ENCODE measurements around the gene PRTG. TPM values are rescaled to one million over a fixed set of nuclear protein-coding genes. Genes with fewer than 3 reads are reported as not detected.

The PRTG gene
- total RNA-seq, 1 donor from 2014 or later, result 334 TPM

DNA sequence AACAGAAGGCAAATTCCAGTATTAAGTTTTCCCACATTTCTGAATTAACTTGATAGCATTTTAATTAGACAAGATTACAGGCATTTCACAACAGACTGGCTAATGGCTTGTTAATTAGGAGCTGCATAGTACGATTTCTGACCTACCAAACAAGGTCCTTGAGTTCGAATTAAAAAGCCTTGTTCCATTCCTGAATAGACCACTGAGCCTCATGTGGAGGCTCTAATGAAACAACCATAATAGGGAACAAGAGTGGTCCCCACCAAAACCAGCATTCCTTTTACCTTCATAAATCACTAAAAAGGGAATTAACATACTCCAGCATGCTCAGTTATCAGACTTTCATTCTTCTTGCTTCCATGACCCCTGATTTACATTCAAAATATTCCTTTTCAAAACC is 66.4 kb downstream of the PRTG start:
- no peak for DNase-seq (ENCODE audit: low read depth, low spot score)
- Mint-ChIP-seq H3K9me3 (no peaks in the 10 kb centered on the region), H3K27ac (ENCODE audit: unreplicated experiment) (no peak overlapping the region)

DNA sequence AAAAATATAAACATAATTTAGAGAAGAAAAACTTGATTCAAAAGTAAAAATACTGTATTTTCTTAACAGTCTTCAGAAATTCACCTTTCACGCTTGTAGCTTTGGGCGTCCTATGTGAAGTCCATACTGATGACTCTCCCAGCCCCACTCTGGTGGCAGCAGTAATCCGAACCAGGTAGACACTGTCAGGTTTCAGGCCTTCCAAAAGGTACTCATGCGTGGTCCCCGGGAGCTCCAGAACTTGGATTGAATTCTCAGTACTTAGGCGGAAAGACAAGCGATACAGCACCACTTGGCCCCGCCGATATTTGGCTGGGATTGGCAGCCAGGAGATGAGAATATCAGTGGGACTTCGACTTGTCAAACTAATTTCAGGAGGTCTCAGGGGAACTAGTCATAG is 69.7 kb downstream of the PRTG start:
- H3K9me3 Mint-ChIP-seq, result no peaks in the 10 kb centered on the region
- no peak overlapping the region for H3K4me3 Mint-ChIP-seq
- peaks cover 21% of the 10 kb centered on the region for H3K36me3 Mint-ChIP-seq (ENCODE audit: low read depth)
- TF ChIP-seq, protein P1, sequence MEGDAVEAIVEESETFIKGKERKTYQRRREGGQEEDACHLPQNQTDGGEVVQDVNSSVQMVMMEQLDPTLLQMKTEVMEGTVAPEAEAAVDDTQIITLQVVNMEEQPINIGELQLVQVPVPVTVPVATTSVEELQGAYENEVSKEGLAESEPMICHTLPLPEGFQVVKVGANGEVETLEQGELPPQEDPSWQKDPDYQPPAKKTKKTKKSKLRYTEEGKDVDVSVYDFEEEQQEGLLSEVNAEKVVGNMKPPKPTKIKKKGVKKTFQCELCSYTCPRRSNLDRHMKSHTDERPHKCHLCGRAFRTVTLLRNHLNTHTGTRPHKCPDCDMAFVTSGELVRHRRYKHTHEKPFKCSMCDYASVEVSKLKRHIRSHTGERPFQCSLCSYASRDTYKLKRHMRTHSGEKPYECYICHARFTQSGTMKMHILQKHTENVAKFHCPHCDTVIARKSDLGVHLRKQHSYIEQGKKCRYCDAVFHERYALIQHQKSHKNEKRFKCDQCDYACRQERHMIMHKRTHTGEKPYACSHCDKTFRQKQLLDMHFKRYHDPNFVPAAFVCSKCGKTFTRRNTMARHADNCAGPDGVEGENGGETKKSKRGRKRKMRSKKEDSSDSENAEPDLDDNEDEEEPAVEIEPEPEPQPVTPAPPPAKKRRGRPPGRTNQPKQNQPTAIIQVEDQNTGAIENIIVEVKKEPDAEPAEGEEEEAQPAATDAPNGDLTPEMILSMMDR (conservative IDR thresholded peaks at IDR 0.05), result no peak
- no peaks in the 10 kb centered on the region for H3K27me3 Mint-ChIP-seq (ENCODE audit: low read depth)
- H3K27ac Mint-ChIP-seq (ENCODE audit: unreplicated experiment), result peak overlapping the region; percentile 64
- H3K4me1 Mint-ChIP-seq, result peaks cover 76% of the 10 kb centered on the region
- DNase-seq (ENCODE audit: low read depth, low spot score), result no peak

More for the DNA sequence above, 66.4 kb downstream of the PRTG start:
- no peaks in the 10 kb centered on the region for H3K27me3 Mint-ChIP-seq (ENCODE audit: low read depth)
- peaks cover 58% of the 10 kb centered on the region for H3K4me1 Mint-ChIP-seq
- peaks cover 24% of the 10 kb centered on the region for H3K36me3 Mint-ChIP-seq (ENCODE audit: low read depth)
- TF ChIP-seq, protein P1 (conservative IDR thresholded peaks at IDR 0.05), result no peak
- peak overlapping the region; percentile 38 for H3K4me3 Mint-ChIP-seq

DNA sequence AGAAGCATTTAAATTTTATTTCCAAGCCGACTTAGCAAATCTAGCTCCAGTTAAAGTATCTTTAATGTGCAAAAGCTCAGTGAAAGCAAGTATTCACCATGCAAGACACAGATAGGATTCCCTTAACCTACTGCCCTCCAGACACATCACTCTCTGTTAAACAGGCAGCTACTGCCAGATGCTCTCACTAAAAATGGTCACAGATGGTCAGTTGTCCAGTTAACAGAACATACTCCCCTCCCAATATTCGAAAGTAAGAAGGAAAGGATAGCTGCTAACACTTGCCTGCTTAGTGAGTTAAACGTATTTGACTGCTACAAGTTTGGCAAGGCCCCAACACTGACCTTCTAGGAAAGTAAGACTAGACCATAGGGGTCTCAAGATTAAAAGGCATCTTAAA is 73.7 kb downstream of the PRTG start:
- TF ChIP-seq, protein P1 (conservative IDR thresholded peaks at IDR 0.05), result no peak
- H3K36me3 Mint-ChIP-seq (ENCODE audit: low read depth), result peaks cover 20% of the 10 kb centered on the region
- no peak overlapping the region for H3K27ac Mint-ChIP-seq (ENCODE audit: unreplicated experiment)
- DNase-seq (ENCODE audit: low read depth, low spot score), result no peak
- H3K9me3 Mint-ChIP-seq, result no peaks in the 10 kb centered on the region
- H3K27me3 Mint-ChIP-seq (ENCODE audit: low read depth), result no peaks in the 10 kb centered on the region
- peak overlapping the region; percentile 68 for H3K4me3 Mint-ChIP-seq
- H3K4me1 Mint-ChIP-seq, result peaks cover 61% of the 10 kb centered on the region

DNA sequence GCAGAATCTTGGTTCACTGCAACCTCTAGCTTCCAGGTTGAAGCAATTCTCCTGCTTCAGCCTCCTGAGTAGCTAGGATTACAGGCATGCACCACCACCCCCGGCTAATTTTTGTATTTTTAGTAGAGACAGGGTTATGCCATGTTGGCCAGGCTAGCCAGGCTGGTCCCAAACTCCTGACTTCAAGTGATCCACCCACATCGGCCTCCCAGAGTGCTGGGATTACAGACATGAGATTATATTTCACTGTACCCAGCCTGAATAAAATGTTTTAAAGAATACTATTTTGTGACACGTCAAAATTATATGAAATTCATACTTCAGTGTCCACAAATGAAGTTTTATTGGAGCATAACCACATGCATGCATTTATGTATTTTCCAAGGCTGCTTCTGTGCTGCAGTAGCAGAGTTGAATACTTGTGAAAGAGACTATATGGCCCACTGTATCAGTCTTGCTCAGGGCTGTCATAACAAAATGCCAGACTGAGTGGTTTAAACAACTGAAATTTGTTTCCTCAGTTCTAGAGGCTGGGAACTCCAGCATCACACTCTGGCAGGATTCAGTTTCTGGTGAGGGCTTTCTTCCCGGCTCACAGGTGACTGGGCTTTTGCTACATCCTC is 77.2 kb downstream of the PRTG start:
- peak overlapping the region; percentile 46 for H3K27ac Mint-ChIP-seq (ENCODE audit: unreplicated experiment)
- peak overlapping the region; percentile 20 for H3K4me3 Mint-ChIP-seq
- no peaks in the 10 kb centered on the region for H3K27me3 Mint-ChIP-seq (ENCODE audit: low read depth)
- H3K36me3 Mint-ChIP-seq (ENCODE audit: low read depth), result peaks cover 19% of the 10 kb centered on the region
- no peaks in the 10 kb centered on the region for H3K9me3 Mint-ChIP-seq
- H3K4me1 Mint-ChIP-seq, result peaks cover 71% of the 10 kb centered on the region
- TF ChIP-seq, protein P1 (conservative IDR thresholded peaks at IDR 0.05), result no peak
- no peak for DNase-seq (ENCODE audit: low read depth, low spot score)

DNA sequence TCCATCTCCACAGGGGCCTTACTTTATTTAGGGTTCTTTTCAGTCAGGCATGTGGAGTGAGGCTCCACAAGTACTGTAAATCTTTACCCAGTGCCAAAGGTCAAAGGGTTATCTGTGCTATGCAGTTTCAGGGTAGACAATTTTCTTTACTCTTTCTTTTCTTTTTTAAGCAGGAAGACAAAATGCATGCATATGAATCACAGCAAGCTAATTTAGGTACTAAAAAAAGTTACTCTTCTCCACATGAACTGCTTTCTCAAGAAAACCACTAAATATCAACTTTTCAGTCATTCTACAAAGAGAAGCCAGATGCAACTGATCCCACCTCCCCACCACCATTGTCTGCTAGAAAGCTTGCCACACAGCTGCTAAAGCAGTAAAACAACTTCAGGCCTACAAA is 81.5 kb downstream of the PRTG start:
- Mint-ChIP-seq H3K4me1 (peaks cover 67% of the 10 kb centered on the region), H3K27me3 (ENCODE audit: low read depth) (no peaks in the 10 kb centered on the region), H3K36me3 (ENCODE audit: low read depth) (peaks cover 18% of the 10 kb centered on the region), H3K27ac (ENCODE audit: unreplicated experiment) (peak overlapping the region; percentile 46), H3K4me3 (peak overlapping the region; percentile 60), H3K9me3 (no peaks in the 10 kb centered on the region)
- DNase-seq (ENCODE audit: low read depth, low spot score), result no peak
- TF ChIP-seq, protein P1 (conservative IDR thresholded peaks at IDR 0.05), result no peak

Data from neural crest cell (in vitro differentiated cells).